Left lung (tissue), 10 donors: ENCODE measurements around the gene WDR26. TPM values are rescaled to one million over a fixed set of nuclear protein-coding genes. Genes with fewer than 3 reads are reported as not detected.
"Not testable (repeated sequence)": the region's sequence is repeated elsewhere in the genome, so short reads cannot be mapped to it uniquely, and the experiment has no call there.

Experiments used
- ATAC-seq: fragments of 200-7000 bp; cut with Tn5 transposase; one replicate; pipeline ENCODE4 v1.9.1; 2020; ENCODE audit warnings: moderate library complexity
- DNase-seq, 4 donors: peaks; one replicate each; pipeline ENCODE4 v3.0.0-alpha.2; 2013 to 2020
- H3K27ac ChIP-seq, 2 donors: fragments of 200-600 bp; sonication (generic) in 1 of 2; one replicate each; pipeline versions ENCODE4 v1.5.0 to v1.8.0; 2020 to 2021
- H3K27me3 ChIP-seq, 2 donors: fragments of 200-600 bp; sonication (generic) in 1 of 2; one replicate each; pipeline versions ENCODE4 v1.5.0 to v1.8.0; 2020 to 2021
- H3K36me3 ChIP-seq, 2 donors: fragments of 200-600 bp; sonication (generic) in 1 of 2; one replicate each; pipeline versions ENCODE4 v1.5.0 to v1.8.0; 2020 to 2021
- H3K4me1 ChIP-seq, 2 donors: fragments of 200-600 bp; one replicate each; pipeline ENCODE4 v1.8.0; 2021
- H3K4me3 ChIP-seq, 2 donors: fragments of 200-600 bp; sonication (generic) in 1 of 2; one replicate each; pipeline versions ENCODE4 v1.5.0 to v1.8.0; 2020 to 2021; ENCODE audit warnings: mild to moderate bottlenecking in 1 of 2
- H3K9me3 ChIP-seq, 2 donors: fragments of 200-600 bp; sonication (generic) in 1 of 2; one replicate each; pipeline versions ENCODE4 v1.5.0 to v1.8.0; 2020 to 2021
- CTCF ChIP-seq, 2 donors: fragments of 200-600 bp; sonication (generic) in 1 of 2; IDR thresholded peaks; one replicate each; pipeline versions ENCODE4 v1.5.0 to v1.8.0; 2021; ENCODE audit warnings: antibody characterized with exemption in 2 of 2
- intact Hi-C, 2 donors: fragments of 100-400 bp; cut with DNase I; formaldehyde crosslinking; loops; one replicate each; pipeline versions ENCODE4 v1.11.2 to v1.14.2; 2022
- polyA plus RNA-seq, 6 donors: library from polyadenylated mRNA; unstranded; fragments of 120-200 nt; gene quantifications; one replicate each; pipeline ENCODE4 v1.2.1, GENCODE V29; 2013; ENCODE audit not compliant: insufficient read length in 6 of 6
- total RNA-seq, 2 donors: library from RNA; stranded (reverse); fragmentation: NEBNext Ultra II Directional; extraction: Animal tissue kit (Norgen Biotek cat#: 25700); gene quantifications; one replicate each; pipeline ENCODE4 v1.2.1, GENCODE V29; 2021
- donor health status: DM: no; HTN: yes; CAD: no.
- donor health status: DM: no; HTN: no; CAD: no.

Gene WDR26
- total and polyA plus RNA-seq, 8 donors: 84.5 to 108 (median 97.5) TPM

GRCh38 chr1:224427346-224427745, 7.3 kb downstream of the WDR26 start:
- intact Hi-C loops: no loop called here
- Histone ChIP-seq H3K27me3 (no peaks in the 10 kb centered on the region), H3K36me3 (peaks cover 7 to 72% of the 10 kb centered on the region in 2 donors)

DNA sequence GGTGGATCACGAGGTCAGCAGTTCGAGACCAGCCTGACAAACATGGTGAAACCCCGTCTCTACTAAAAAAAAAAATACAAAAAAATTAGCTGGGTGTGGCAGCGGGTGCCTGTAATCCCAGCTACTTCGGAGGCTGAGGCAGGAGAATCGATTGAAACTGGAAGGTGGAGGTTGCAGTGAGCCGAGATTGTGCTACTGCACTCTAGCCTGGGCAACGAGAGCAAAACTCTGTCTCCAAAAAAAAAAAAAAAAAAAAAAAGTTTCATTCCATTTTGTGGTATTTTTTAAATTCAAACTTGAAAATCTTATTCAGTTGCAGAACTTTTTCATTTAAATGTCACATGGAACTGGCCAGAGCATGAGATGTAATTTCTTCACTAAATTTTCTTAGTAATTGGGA, 7.7 kb downstream of the WDR26 start:
- H3K27ac ChIP-seq, H3K4me3 ChIP-seq, H3K27me3 ChIP-seq, intact Hi-C loops, DNase-seq, ATAC-seq, H3K9me3 ChIP-seq: not testable (repeated sequence)
- Histone ChIP-seq H3K36me3 (peaks cover 7 to 76% of the 10 kb centered on the region in 2 donors), H3K4me1 (peaks cover 30 to 49% of the 10 kb centered on the region in 2 donors)

More at GRCh38 chr1:224427346-224427745, 7.3 kb downstream of the WDR26 start:
- no peak overlapping the region for H3K4me3 ChIP-seq
- no peak for TF ChIP-seq CTCF (IDR thresholded peaks at IDR 0.05)
- peak; percentile 25 for ATAC-seq
- no peak for DNase-seq
- H3K27ac ChIP-seq: no peak overlapping the region
- H3K4me1 ChIP-seq: peaks cover 32 to 54% of the 10 kb centered on the region in 2 donors
- no peaks in the 10 kb centered on the region for H3K9me3 ChIP-seq

DNA sequence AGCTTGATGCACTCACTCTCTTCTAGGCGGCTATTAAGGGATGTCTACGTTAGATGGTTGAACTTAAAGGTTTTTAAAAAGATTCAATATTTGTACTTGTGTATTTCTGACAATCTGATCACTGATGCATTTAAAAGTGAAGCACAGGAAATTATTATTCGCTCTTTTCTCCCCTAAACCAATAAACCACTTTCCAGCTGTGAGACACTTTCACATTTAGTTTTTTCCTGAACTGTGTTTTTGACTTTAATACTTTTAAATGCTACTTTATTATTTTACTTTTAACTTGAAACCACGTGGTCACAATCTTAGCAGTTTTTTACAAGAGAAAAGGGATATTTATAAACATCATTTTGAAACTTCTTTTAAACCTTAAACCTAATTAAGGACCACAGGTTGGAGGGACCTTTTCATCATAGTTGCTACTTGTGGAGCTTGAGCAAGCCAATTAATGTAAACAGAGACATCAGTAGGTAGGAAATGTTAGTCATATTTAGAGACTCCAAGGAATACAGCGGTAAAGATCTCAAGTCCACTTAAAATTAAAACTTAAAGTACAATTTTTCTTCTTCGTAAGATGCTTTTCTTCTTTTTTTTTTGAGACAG, 9.2 kb downstream of the WDR26 start:
- intact Hi-C loops: no loop called here
- peaks cover 7 to 86% of the 10 kb centered on the region in 2 donors for H3K36me3 ChIP-seq

GRCh38 chr1:224420106-224420505, 14.5 kb downstream of the WDR26 start:
- H3K36me3 ChIP-seq: peaks cover 7 to 99% of the 10 kb centered on the region in 2 donors
- intact Hi-C loops: no loop called here
- H3K4me3 ChIP-seq: no peak overlapping the region
- ATAC-seq (no peak), DNase-seq (no peak)
- no peaks in the 10 kb centered on the region for H3K4me1 ChIP-seq
- no peaks in the 10 kb centered on the region for H3K27me3 ChIP-seq
- TF ChIP-seq CTCF (IDR thresholded peaks at IDR 0.05): no peak
- no peak overlapping the region for H3K27ac ChIP-seq
- H3K9me3 ChIP-seq: no peaks in the 10 kb centered on the region

More for the DNA sequence above, 9.2 kb downstream of the WDR26 start:
- peaks cover 16 to 34% of the 10 kb centered on the region in 2 donors for H3K4me1 ChIP-seq
- no peak overlapping the region for H3K4me3 ChIP-seq
- DNase-seq: no peak
- no peak for ATAC-seq
- H3K9me3 ChIP-seq: no peaks in the 10 kb centered on the region
- no peak for TF ChIP-seq CTCF (IDR thresholded peaks at IDR 0.05)
- no peaks in the 10 kb centered on the region for H3K27me3 ChIP-seq
- no peak overlapping the region for H3K27ac ChIP-seq

GRCh38 chr1:224411766-224412165, 22.8 kb downstream of the WDR26 start:
- DNase-seq: no peak
- no peaks in the 10 kb centered on the region for H3K9me3 ChIP-seq
- TF ChIP-seq CTCF (IDR thresholded peaks at IDR 0.05): no peak
- H3K36me3 ChIP-seq: peaks cover 0 to 97% of the 10 kb centered on the region in 2 donors
- H3K4me3 ChIP-seq: no peak overlapping the region
- H3K27ac ChIP-seq: no peak overlapping the region
- intact Hi-C loops: no loop called here
- ATAC-seq: peak; percentile 34
- H3K4me1 ChIP-seq: no peaks in the 10 kb centered on the region
- H3K27me3 ChIP-seq: no peaks in the 10 kb centered on the region

DNA sequence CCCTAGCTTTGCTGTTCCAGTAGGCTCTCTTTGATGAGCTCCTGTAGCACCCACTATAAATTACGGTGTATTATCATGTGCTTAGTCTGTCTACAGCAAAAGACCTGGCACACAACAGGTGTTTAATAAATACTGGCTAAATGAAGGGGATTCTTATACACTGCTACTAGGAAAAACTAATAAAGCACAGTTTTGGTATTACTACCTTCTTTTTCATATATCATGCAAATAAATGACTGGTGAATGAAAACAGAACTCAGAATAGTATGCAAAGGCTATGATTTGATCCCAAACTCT, 26.4 kb downstream of the WDR26 start:
- ATAC-seq (no peak), DNase-seq (no peak)
- Histone ChIP-seq H3K4me1 (no peaks in the 10 kb centered on the region), H3K9me3 (no peaks in the 10 kb centered on the region), H3K4me3 (no peak overlapping the region), H3K27me3 (no peaks in the 10 kb centered on the region), H3K27ac (no peak overlapping the region), H3K36me3 (peaks cover 0 to 98% of the 10 kb centered on the region in 2 donors)
- intact Hi-C loops: no loop called here
- TF ChIP-seq CTCF (IDR thresholded peaks at IDR 0.05): no peak
